Fibroblast of skin of left quadriceps (primary cell): ENCODE data around the gene TPPP.
"Not testable (repeated sequence)": the region's sequence is repeated elsewhere in the genome, so short reads cannot be mapped to it uniquely, and the experiment has no call there.

Experiments used
- DNase-seq, 2 experiments: peaks; one replicate each; pipeline ENCODE4 v3.0.0-alpha.2; 2013; ENCODE audit warnings: low read depth in 2 of 2

The TPPP gene

DNA sequence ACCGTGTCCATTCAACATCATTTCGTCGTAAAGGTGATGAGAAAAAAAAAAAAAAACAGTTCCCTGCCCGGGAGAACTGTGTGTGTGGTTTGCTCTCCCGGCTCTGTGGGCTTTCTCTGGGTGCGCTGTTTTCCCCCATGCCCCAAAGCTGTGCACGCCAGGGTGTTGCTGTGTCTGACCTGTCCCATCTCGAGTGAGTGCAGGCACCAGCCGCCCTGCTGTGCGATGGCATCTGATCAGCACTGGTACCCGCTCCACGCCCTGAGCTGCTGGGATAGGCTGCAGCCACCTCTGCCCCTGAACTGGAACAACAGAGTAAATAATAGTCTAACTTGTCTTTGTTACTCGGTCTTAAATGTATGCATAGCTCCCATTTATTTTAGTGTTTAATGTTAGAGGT, 47.7 kb downstream of the TPPP start:
- no peak for DNase-seq

DNA sequence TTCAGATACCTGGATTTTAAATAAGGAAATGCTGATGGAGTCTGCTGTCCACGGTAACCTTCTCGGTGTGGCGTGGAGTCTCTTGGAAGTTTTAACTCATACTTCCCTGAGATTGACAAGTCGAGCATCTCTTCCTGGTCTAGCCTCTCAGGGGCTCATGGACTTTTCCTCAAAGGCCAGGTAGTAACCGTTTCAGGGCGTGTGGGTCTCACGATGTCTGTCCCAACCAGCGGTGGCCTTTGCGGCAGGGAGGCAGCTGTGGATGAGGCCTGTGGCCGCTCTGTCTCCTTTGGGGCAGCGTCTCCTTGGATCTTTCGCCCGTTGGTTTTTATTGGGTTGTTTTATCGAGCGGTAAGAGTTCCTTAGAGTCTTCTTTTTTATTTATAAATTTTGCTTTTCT, 48.2 kb downstream of the TPPP start:
- no peak for DNase-seq

DNA sequence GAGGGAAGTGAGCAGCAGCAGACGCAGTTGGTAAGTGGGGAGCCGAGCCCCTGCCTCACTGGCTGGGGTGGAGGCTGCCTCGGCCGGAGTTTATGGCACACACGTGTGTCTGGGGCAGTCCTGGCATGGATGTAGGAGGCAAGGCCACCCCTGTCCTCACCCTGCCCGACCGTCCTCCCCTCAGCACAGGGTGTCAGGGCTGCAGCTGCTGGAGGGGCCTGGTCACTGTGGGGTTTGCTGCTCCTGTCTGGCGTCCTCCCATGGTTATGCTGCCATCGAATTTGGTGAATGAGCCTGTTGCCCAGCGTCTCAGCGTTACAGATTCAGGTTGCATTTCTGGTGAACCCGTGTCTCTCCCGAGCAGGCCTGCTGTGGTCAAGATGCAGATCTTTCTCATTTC, 48.6 kb downstream of the TPPP start:
- DNase-seq = no peak

DNA sequence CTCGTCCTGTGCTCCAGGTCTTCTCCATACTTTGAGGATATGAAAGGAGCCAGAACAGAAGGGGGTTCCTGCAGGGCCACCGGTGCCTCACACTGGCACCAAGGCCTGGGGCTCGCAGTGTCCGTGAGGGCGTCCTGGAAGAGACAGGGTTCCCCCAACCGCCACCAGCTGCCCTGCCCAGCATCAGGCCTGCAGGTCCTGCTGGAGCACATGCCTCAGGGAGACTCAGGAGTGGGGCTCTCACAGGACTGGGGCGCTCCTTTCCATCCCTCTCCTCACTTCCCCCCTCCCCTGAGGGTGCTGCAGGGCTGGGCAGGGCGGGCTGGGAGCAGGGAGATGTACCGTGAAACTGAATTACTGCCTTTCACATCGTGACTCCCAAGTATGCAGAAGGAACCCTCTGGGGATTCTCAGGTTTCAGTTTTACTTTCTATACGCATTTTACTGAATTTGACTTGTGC, 49.3 kb downstream of the TPPP start:
- DNase-seq = no peak

DNA sequence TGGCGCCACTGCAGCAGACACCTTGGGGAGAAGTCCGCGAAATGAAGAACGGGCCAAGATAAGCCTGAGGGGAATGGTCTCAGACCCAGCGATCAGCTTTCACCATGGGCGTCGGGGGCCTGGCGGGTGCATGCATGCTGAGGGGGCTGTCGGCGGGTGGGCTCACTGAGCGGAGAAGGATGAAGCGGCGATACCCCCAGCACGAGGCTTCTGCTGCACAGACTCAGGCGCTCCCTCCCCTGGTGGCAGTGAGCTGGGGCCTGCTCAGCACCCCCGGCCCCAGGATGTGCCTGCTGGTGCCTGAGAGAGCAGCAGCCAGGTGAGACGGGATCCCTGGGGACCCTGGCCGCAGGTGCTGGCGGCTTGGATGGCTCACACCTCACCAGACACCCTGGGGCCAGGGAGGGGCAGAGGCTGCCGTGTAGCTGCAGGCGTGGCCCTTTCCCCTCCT, 49.8 kb downstream of the TPPP start:
- DNase-seq = no peak

DNA sequence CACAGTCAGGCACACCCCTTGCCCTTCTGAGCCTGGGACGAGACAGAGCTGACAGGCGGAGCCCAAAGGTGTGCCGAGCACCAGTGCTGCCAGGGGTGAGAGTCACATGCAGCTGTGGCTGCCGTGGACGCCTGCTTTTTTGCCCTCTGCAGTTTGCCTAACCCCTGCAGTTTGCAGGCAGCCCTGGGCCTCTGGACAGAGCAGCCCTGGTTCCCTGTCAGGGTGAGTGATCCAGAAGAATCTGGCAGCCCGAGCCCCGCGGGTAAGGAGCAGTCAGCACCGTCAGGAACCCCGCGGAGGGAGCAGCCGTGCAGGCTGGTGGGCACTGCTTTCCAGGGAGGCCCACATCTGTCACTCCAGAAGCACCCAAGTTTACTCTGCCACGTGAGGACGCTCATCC, 50.7 kb downstream of the TPPP start:
- DNase-seq = no peak

DNA sequence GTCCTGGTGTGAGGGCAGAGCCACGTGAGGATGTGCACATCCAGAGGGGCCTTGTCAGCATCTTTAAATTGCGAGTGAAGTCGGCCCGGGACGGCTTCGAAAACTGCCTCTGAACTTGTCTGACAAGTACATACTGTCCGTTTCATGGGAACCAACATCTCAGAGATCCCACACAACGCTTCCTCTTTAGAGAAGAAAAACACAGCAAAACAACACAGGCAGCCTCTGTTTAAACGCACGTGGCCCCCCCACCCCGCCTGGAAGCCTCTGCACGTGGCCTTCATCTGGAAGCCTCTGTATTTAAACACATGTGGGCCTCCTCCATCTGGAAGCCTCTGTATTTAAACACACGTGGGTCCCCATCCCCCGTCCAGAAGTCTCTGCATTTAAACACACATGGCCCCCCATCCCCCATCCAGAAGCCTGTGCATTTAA, 51.8 kb downstream of the TPPP start:
- DNase-seq = no peak

DNA sequence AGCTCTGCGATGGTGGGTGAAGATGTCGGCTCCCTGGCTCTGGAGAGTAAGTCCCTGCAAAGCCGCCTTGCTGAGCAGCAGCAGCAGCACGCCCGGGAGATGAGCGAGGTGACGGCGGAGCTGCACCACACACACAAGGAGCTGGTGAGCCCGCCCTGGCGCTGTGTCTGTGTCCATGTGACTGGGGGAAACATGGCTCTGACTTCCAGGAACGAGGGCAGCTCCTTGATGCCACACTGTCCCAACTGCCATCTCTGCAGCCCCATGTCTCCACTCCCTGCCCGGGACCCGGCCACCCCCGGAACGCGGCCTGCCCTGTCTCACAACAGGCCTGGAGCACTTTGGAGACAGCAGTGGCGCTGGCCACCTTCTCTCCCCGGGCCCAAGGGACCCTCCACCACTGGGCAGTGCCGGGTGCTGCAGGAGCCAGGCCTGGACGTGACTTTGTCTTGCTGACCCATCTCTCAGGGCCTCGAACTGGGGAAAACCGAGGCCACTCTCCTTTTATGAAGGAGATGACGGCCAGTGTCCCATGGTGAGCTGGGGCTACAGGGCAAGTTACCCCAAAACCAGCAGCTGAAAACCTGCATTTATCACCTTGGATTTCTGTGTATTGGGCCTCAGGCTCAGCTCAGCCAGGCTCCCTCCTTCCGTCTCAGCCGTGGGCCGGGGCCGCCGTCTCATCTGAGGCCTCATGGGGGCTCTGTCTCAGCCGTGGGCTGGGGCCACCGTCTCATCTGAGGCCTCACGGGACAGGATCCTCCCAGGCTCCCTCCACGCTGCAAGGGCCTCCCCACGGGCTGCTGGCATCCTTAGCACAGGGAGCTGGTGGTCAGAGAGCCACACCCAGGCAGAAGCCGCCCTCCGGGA, 52.5 kb downstream of the TPPP start:
- no peak for DNase-seq

DNA sequence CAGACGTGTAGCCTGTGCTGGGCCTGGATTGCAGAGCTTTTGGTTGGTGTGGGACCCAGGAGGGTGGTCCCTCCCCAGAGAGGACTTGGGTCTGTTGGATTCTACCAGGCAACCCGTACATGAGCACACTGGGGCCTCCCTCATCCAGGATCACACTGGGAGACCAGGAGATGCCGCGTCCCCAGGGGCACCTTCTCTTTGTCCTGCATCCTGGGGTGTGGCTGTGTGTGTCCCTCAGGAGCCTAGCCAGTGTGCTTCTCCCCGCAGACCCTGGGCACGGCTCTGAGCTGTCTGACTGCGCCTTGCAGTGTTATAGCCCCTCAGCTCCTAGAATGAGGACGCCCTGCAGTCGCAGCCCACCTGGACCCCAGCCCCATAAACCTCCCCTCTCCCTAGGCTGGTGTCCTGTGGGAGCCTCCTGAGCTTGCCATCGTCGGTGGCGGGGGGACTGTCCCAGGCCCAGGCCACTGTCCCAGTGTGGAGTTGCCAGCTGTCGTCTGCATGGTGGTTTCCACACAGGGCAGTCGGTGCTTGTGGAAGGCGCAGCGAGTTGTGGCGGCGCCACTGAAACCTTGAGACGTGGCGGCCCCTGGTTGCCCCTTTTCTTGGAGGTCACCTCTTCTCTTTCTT, 53.5 kb downstream of the TPPP start:
- no peak for DNase-seq

DNA sequence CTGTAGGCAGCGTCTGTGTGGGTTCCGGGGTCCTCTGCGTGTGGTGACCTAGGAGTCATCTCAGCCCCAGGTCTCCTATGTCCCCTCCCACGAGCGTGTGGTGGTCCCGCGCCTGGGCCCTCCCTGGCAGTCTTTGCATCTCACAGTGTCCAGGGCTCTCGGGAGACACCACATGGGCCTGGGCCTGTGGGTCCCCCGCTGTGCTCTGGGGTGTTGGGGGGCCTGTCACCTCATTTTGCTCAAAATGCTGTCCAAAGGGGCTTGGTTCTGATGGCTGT, 54.0 kb downstream of the TPPP start:
- DNase-seq = no peak

DNA sequence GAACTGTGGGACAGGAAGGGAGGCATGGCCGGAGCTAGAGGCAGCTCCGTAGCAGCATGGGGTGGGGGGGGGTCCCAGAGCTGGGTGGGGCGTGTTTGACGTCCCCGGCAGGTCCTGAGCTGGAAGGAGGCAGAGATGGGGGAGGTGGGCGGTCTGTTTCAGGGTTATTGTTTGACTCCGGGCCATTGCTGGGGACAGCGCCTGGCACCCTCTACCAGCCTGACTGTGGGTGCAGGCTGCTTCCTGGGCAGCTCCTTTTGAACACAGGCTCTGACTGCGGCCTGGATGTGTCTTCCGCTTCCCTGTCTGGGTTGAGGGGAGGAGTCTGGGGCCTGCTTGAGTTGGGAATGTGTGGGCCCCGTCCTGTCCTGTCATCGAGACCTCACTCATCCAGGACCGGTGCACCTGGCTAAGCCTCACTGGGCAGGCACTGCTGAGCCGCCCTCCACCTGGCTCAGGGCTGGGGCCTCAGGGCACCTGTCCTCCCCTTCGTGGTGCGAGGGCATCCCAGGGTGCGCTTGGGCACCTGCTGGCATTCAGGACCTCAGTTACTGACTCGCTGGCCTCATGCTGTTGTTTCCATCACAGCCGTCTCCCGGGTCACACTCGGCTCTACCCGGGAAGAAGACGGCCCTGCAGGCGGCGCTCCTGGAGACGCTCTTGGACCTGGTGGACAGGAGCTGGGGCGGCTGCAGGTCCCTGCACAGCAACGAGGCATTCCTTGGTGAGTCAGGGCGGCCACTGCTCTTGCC, 54.5 kb downstream of the TPPP start:
- no peak for DNase-seq

DNA sequence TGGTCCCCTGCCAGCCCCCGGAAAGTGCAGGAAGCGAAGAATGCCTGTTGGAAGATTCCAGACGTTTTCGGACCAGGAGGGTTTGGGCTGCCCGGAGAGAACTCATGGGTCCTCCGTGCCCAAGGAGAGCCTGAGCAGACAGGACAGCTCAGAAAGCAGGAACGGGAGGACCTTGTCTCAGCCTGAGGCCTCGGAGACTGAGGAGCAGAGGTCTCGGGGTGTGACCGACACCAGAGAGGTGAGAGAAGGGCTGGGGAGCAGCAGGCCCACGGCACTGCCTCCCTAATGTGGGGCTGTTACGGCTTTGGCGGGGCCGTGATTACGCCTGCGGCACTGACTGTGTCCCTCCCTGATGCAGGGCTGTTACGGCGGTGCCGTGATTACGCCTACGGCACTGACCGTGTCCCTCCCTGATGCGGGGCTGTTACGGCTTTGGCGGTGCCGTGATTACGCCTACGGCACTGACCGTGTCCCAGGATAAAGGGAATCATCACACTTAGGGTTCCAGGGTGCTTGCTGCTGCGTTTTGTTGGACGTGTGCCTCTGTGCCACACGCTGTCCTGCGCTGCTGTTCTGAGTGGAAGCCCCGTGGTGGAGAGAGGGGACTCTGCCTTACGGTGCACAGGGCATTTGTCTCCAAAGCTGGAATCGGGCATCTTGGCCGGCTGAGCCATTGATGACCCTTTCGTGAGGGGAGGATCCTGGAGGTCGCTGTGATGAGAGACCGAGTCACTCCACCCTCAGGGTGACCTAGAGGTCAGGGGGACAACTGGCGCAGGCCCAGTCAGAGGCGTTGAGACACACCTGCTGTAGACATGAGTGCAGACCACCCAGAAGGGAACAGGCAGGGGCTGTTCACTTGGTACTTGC, 55.3 kb downstream of the TPPP start:
- no peak for DNase-seq

DNA sequence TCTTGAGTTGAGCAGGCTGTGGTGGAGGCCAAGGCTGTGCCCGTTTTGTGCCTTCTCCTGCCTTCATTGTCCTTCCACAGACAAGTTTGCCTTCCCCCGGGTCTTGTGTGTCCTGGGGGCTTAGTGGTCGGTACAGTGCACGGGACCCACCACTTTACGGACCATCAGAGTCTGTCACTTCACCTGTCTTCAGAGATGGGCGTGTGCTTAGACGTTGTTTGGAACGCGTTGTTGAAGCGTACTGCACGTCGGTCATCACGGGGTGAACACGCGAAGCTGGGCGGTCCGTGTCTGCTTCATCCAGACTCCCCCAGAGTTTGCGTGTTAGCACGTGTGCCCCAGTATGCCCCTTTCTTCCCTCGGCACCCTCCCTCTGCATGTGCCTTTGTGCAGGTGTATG, 56.2 kb downstream of the TPPP start:
- no peak for DNase-seq

DNA sequence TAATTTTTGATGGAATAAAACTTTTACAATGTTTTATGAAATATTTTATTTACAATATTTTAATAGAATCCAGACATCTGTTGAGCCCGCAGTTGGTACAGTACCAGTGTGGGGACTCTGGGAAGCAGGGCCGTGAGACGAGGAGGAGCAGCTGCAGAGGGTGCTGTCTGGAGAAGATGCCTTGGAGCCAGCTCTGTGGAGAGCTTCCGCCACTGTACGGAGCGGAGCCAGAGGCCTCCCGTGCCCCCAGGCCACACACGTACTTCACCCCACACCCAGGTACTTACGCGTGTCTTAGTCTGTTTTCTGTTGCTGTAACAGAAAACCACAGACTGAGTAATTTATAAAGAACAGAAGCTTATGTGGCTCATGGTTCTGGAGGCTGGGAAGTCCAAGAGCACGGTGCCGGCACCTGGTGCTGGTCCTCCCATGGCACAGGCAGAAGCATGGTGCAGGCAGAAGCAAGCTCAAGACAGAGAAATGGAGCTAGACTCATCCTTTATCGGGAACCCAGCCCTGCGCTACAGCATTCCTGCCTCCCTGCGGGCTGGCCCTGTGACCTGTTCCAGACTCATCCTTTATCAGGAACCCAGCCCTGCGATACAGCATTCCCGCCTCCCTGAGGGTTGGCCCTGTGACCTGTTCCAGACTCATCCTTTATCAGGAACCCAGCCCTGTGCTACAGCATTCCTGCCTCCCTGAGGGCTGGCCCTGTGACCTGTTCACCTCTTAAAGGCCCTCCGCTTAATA, 57.7 kb downstream of the TPPP start:
- no peak for DNase-seq

DNA sequence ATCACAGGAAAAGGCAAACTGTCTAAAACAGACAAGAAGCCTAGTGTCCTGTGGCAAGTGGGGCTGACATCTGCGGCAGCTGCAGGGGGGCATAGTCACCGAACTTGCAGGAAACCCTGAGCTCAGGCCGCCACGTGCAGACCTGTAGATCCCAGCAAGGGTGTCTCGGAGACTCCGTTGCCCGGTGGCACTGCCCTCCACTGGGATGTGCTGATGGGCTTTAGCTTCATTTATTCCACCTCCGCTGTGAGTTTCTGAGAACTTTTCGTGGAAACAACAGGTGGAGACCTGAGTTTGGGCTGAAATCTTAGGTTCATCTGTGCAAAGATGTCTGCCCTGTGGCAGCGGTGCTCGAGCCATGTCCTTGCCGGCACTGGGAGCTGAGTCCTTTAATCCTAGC, 59.0 kb downstream of the TPPP start:
- DNase-seq = no peak

DNA sequence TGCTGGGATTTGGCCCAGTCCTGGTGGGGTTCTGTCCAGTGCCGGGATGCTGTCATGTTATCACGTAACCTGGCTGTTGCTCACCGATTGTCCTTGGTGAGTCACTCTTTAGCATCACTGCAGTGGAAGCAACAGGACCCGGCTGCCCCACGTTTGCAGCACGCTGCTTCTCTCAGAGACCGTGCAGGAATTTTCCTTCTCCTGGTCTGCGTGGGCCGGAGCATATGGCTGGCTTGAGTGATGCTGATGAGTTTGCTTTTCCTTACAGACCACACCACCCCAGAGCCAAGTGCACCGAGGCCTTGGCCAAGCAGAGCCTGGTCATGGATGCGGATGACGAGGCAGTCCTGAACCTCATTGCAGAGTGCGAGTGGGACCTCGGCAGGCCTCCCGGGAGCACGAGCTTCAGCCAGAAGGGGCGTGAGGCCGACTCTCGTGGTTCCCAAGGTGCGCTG, 59.6 kb downstream of the TPPP start:
- DNase-seq = no peak

DNA sequence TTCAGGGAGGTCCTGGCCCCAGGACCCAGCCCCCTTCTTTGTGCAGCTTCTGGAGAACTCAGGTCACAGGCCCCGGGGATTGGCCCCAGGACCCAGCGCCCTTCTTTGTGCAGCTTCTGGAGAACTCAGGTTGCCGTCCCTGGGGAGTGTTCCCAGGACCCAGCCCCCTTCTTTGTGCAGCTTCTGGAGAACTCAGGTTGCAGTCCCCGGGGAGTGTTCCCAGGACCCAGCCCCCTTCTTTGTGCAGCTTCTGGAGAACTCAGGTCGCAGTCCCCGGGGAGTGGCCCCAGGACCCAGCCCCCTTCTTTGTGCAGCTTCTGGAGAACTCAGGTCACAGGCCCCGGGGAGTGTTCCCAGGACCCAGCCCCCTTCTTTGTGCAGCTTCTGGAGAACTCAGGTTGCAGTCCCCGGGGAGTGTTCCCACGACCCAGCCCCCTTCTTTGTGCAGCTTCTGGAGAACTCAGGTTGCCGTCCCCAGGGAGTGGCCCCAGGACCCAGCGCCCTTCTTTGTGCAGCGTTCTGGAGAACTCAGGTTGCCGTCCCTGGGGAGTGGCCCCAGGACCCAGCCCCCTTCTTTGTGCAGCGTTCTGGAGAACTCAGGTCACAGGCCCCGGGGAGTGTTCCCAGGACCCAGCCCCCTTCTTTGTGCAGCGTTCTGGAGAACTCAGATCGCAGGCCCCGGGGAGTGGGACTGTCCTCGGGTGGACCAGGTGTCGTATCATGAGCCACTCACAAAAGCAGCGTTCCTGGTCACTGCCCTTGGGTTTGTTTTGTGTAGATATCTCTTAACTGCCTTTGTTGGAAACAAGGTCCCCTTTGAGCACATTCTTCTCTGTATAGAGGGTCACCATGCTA, 64.6 kb downstream of the TPPP start:
- DNase-seq = not testable (repeated sequence)

DNA sequence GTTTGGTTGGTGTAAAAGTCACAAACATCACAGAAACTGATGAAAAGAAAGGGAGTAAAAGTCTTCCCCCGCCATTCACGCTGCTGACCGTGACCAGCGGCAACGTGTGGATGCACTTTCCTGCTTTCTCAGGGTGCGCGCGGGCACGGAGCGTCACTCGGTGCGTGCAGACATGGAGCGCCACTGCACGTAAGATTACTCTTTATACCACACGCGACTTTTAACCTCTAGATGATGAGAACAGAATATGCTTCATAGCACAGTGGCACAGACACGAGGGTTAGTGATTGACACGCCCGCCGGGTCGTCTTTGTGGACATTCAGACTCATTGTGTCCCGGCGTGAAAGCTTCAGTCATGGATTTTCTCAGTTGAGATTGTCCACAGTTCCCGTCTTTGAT, 65.3 kb downstream of the TPPP start:
- no peak for DNase-seq

DNA sequence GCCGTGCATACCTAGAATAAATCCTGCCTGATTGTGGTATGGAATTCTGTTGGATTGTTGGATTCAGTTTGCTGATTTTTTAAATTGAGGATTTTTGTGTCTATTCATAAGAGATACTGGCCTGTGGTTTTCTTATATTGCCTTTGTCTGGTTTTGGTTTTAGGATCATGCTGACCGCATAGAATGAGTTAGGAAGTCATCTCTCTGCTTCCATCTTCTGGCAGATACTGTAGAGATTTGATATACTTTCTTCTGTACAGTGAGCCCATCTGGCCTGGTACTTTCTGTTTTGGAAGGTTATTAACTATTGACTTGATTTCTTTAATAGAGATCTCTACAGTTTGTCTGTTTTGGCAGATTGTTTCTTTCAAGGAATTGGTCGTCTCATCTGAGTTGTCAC, 66.3 kb downstream of the TPPP start:
- no peak for DNase-seq

DNA sequence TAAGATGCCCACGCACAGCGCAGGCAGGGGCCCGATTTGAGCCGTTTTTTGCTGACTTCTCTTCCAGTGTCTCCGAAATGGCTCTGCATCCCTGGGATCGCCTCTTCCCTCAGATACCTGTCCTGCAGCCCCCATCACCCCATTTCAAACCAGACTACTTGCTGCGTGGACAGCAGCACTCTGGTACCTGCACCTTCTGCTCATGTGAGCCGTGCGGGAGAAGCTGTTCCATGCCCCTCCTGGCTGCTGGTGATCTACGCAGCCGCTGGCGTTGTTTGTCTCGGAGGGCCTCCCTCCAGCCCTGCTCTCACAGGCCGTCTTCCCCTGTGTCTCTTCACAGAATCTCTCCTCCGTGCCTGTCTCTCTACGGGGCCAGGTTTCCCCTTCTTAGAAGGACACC, 67.6 kb downstream of the TPPP start:
- DNase-seq = no peak
